HG02623 (cell line): Measurements from ENCODE around the gene CSNK2B.
"Not testable (repeated sequence)": the region's sequence is repeated elsewhere in the genome, so short reads cannot be mapped to it uniquely, and the experiment has no call there.

Source experiments
- ATAC-seq: cut with Tn5 transposase; IDR thresholded peaks from one replicate; pipeline ENCODE4 v1.9.1; 2021; ENCODE audit warnings: moderate library complexity; ENCODE audit not compliant: unreplicated experiment

CSNK2B gene

GRCh38 chr6:31687860-31688693, 22.2 kb downstream of the CSNK2B start:
- ATAC-seq: no peak

GRCh38 chr6:31689249-31690110, 23.6 kb downstream of the CSNK2B start:
- no peak for ATAC-seq

GRCh38 chr6:31690231-31691077, 24.6 kb downstream of the CSNK2B start:
- ATAC-seq: no peak

GRCh38 chr6:31691078-31691463, 25.2 kb downstream of the CSNK2B start:
- no peak for ATAC-seq

- no peak for ATAC-seq
Measured at GRCh38 chr6:31691564-31692108, 25.8 kb downstream of the CSNK2B start.

GRCh38 chr6:31692353-31692752, 26.5 kb downstream of the CSNK2B start:
- ATAC-seq: no peak

- ATAC-seq: no peak
Measured at GRCh38 chr6:31692886-31693285, 27.0 kb downstream of the CSNK2B start.

GRCh38 chr6:31693535-31693934, 27.7 kb downstream of the CSNK2B start:
- no peak for ATAC-seq

GRCh38 chr6:31697555-31697954, 31.7 kb downstream of the CSNK2B start:
- ATAC-seq: no peak

GRCh38 chr6:31700740-31701401, 35.0 kb downstream of the CSNK2B start:
- no peak for ATAC-seq

GRCh38 chr6:31701666-31702404, 36.0 kb downstream of the CSNK2B start:
- no peak for ATAC-seq

- no peak for ATAC-seq
Measured at GRCh38 chr6:31702405-31702818, 36.5 kb downstream of the CSNK2B start.

GRCh38 chr6:31702819-31703716, 37.2 kb downstream of the CSNK2B start, which contains the start of gene ABHD16A:
Gene ABHD16A, minus strand, starts transcription at chr6:31703324. Its CDS starts 43 bp downstream, at chr6:31703281.
- peak; percentile 80 for ATAC-seq

- no peak for ATAC-seq
Measured at GRCh38 chr6:31705931-31706330, 40.1 kb downstream of the CSNK2B start.

- ATAC-seq: no peak
Measured at GRCh38 chr6:31706599-31706998, 40.7 kb downstream of the CSNK2B start, which contains the start of gene LY6G6F. Gene LY6G6F, plus strand, starts transcription at chr6:31706866. Its CDS starts 41 bp downstream, at chr6:31706907.

GRCh38 chr6:31707701-31708100, 41.8 kb downstream of the CSNK2B start:
- ATAC-seq: no peak

GRCh38 chr6:31708224-31708623, 42.3 kb downstream of the CSNK2B start:
- no peak for ATAC-seq

GRCh38 chr6:31709157-31709556, 43.3 kb downstream of the CSNK2B start:
- ATAC-seq: not testable (repeated sequence)
